A673 (cell line): ENCODE results near the gene TARBP2. TPM values are rescaled to one million over a fixed set of nuclear protein-coding genes. Genes with fewer than 3 reads are reported as not detected.

Experiments
- BruUV-seq: library from RNA; stranded (reverse); fragments of 400-500 nt; replicated peaks from 2 replicates; lab custom pipeline; 2021; lab: Mats Ljungman, UMichigan
- CTCF ChIA-PET: fragments of 300-600 bp; sonication (Branson Sonifier 250); formaldehyde crosslinking; loops from one replicate; lab custom pipeline; 2022; ENCODE audit warnings: antibody characterized with exemption; lab: Charles Lee
- POLR2A ChIA-PET: fragments of 300-600 bp; sonication (Branson Sonifier 250); formaldehyde crosslinking; loops from one replicate; lab custom pipeline; 2022; ENCODE audit warnings: antibody characterized with exemption; ENCODE audit not compliant: low non-redundant PET; lab: Charles Lee
- DNase-seq: peaks from one replicate; pipeline ENCODE4 v3.0.0-alpha.2; 2015; ENCODE audit warnings: low spot score
- H3K27ac ChIP-seq: fragments of 200-600 bp; sonication (generic); 2 replicates; pipeline ENCODE4 v1.5.1; 2016; ENCODE audit warnings: mixed run types, low read depth, mild to moderate bottlenecking, mixed read lengths, antibody characterized with exemption, low read length; ENCODE audit not compliant: poor library complexity, severe bottlenecking
- H3K27me3 ChIP-seq: fragments of 200-600 bp; sonication (generic); replicated peaks from 2 replicates; pipeline ENCODE4 v1.6.1; 2017; ENCODE audit warnings: mixed run types, low read depth, mild to moderate bottlenecking, mixed read lengths, antibody characterized with exemption, low read length; ENCODE audit not compliant: insufficient read depth, poor library complexity
- H3K36me3 ChIP-seq: fragments of 200-600 bp; sonication (generic); 2 replicates; pipeline ENCODE4 v1.6.1; 2016; ENCODE audit warnings: mixed run types, mild to moderate bottlenecking, mixed read lengths, antibody characterized with exemption, low read length; ENCODE audit not compliant: insufficient read depth, poor library complexity, severe bottlenecking
- H3K4me1 ChIP-seq: fragments of 200-600 bp; sonication (generic); 2 replicates; pipeline ENCODE4 v1.6.1; 2017; ENCODE audit warnings: mixed run types, mild to moderate bottlenecking, mixed read lengths, antibody characterized with exemption, low read length; ENCODE audit not compliant: insufficient read depth, poor library complexity, severe bottlenecking
- H3K4me3 ChIP-seq: fragments of 200-600 bp; sonication (generic); 2 replicates; pipeline ENCODE4 v1.5.1; 2016; ENCODE audit warnings: low read depth, mixed run types, mild to moderate bottlenecking, mixed read lengths, low read length; ENCODE audit not compliant: poor library complexity, severe bottlenecking
- H3K9me3 ChIP-seq: fragments of 200-600 bp; sonication (generic); 2 replicates; pipeline ENCODE4 v1.6.1; 2016; ENCODE audit warnings: mixed run types, low read depth, mild to moderate bottlenecking, mixed read lengths, antibody characterized with exemption, low read length; ENCODE audit not compliant: poor library complexity, severe bottlenecking
- CTCF ChIP-seq: fragments of 300-800, 200-600 bp; sonication (generic); conservative IDR thresholded peaks from 2 replicates; pipeline ENCODE4 v1.5.1; 2017; ENCODE audit warnings: low read depth, mild to moderate bottlenecking, antibody characterized with exemption, low read length, moderate library complexity, mixed read lengths
- EZH2 ChIP-seq: fragments of 200-600 bp; sonication (generic); IDR thresholded peaks from 2 replicates; pipeline ENCODE4 v1.6.1; 2017; ENCODE audit warnings: borderline replicate concordance, low read depth, mild to moderate bottlenecking, mixed read lengths, antibody characterized with exemption, low read length; ENCODE audit not compliant: poor library complexity, severe bottlenecking
- intact Hi-C: fragments of 100-400 bp; cut with micrococcal nuclease; formaldehyde crosslinking; loops from one replicate; pipeline ENCODE4 v1.10.0; 2022; ENCODE audit not compliant: unreplicated experiment
- total RNA-seq: library from RNA; stranded (reverse); gene quantifications from 2 replicates; pipeline ENCODE4 v1.2.3, GENCODE V29; 2021

TARBP2 gene
- total RNA-seq, 1 experiment from 2014 or later = 70.9 TPM

- Histone ChIP-seq H3K27me3 (no peaks in the 10 kb centered on the region), H3K27ac (no peak overlapping the region), H3K4me1 (no peaks in the 10 kb centered on the region), H3K9me3 (no peaks in the 10 kb centered on the region), H3K36me3 (peaks cover 47% of the 10 kb centered on the region), H3K4me3 (no peak overlapping the region)
- ChIA-PET CTCF (no interaction called here), POLR2A (no interaction called here)
- BruUV-seq = no TSS peak
- DNase-seq = no peak
- TF ChIP-seq EZH2 = no peak
- TF ChIP-seq CTCF = no peak
- intact Hi-C loops = no loop called here
Observed at GRCh38 chr12:53532524-53533445, 31.7 kb downstream of the TARBP2 start.

DNA sequence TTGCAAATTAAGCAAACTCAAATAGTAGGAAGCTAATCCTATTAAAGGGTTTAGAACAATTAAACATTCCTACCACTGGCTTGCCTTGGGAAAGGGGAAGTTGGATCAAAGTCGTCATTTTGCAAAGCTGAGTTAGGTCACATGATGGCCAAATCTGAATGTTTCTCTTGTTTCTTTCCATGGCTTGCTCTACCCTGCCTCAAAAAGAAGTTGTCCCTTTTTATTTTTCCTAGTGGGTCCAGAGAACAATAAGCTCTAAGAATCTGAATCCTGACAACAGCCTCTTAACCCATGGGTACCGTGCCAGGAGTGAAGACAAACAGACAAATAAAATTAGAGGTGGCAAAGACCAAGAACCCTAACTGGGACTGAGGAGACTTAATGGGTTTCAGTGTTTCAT lies 32.4 kb downstream of the TARBP2 start:
- no peak overlapping the region for H3K4me3 ChIP-seq
- H3K27ac ChIP-seq = no peak overlapping the region
- H3K27me3 ChIP-seq = no peaks in the 10 kb centered on the region
- TF ChIP-seq EZH2 (no peak), CTCF (no peak)
- intact Hi-C loops = no loop called here
- peaks cover 47% of the 10 kb centered on the region for H3K36me3 ChIP-seq
- BruUV-seq = no TSS peak
- no peak for DNase-seq
- peaks cover 3% of the 10 kb centered on the region for H3K4me1 ChIP-seq
- ChIA-PET CTCF (no interaction called here), POLR2A (no interaction called here)
- no peaks in the 10 kb centered on the region for H3K9me3 ChIP-seq

DNA sequence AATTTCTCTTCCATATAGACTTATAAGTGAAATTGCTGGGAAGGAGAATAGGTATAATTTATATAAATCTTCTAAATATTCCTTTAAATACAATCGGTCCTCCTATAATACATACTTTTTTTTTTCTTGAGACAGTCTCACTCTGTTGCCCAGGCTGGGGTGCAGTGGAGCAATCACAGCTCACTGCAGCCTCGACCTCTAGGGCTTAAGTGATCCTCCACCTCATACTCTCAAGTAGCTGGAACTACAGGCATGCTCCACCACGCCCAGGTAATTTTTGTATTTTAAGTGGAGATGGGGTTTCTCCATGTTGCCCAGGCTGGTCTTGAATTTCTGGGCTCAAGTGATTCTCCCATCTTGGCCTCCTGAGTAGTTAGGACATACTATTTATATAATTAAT lies 35.9 kb downstream of the TARBP2 start:
- no peak for TF ChIP-seq CTCF
- no peak for TF ChIP-seq EZH2
- Histone ChIP-seq H3K4me1 (peaks cover 6% of the 10 kb centered on the region), H3K9me3 (no peaks in the 10 kb centered on the region), H3K36me3 (peaks cover 38% of the 10 kb centered on the region), H3K27ac (no peak overlapping the region), H3K27me3 (no peaks in the 10 kb centered on the region), H3K4me3 (no peak overlapping the region)
- CTCF ChIA-PET = no interaction called here
- POLR2A ChIA-PET = no interaction called here
- no peak for DNase-seq
- intact Hi-C loops = no loop called here
- no TSS peak for BruUV-seq
